Adrenal gland (tissue), 12 donors: ENCODE results near the gene FUT8. TPM values are rescaled to one million over a fixed set of nuclear protein-coding genes. Genes with fewer than 3 reads are reported as not detected.

Experiments
- DNase-seq, 7 donors: peaks; one replicate each; pipeline ENCODE4 v3.0.0-alpha.2; 2019 to 2020
- H3K27ac ChIP-seq, 5 donors: fragments of 200-600 bp; sonication (generic) in 4 of 5; 1 replicate in 3 of 5; 2 replicates in 2 of 5; pipeline versions ENCODE4 v1.5.1 to v1.8.0; 2016 to 2020; ENCODE audit warnings: mild to moderate bottlenecking in 1 of 5
- H3K27me3 ChIP-seq: fragments of 200-600 bp; 2 replicates; pipeline ENCODE4 v1.8.0; 2021
- H3K36me3 ChIP-seq, 2 donors: fragments of 200-600 bp; replicated peaks in 1 of 2; 1 replicate in 1 of 2; 2 replicates in 1 of 2; pipeline versions ENCODE4 v1.5.1 to v1.8.0; 2018 to 2022
- H3K4me1 ChIP-seq, 2 donors: fragments of 200-600 bp; replicated peaks in 1 of 2; 1 replicate in 1 of 2; 2 replicates in 1 of 2; pipeline versions ENCODE4 v1.5.1 to v1.8.0; 2018 to 2021
- H3K4me3 ChIP-seq, 4 donors: fragments of 200-600 bp; sonication (generic) in 3 of 4; one replicate each; pipeline ENCODE4 v1.5.1; 2016 to 2018
- H3K9me3 ChIP-seq, 3 donors: fragments of 200-600 bp; sonication (generic) in 1 of 3; replicated peaks in 1 of 3; 1 replicate in 2 of 3; 2 replicates in 1 of 3; pipeline versions ENCODE4 v1.5.1 to v1.8.0; 2016 to 2021
- CTCF ChIP-seq, 6 experiments: fragments of 450-650 bp in 4 of 6; fragments of 200-600 bp in 2 of 6; sonication (generic) in 1 of 6; IDR thresholded peaks; 1 replicate in 5 of 6; 2 replicates in 1 of 6; pipeline versions ENCODE4 v1.5.1 to v1.8.0; 2016 to 2021; ENCODE audit warnings: antibody characterized with exemption in 6 of 6, mild to moderate bottlenecking in 2 of 6, moderate library complexity in 1 of 6
- POLR2A ChIP-seq, 2 donors: fragments of 450-650 bp; IDR thresholded peaks; one replicate each; pipeline ENCODE4 v1.6.1; 2017; ENCODE audit warnings: antibody characterized with exemption in 2 of 2, mild to moderate bottlenecking in 2 of 2, moderate library complexity in 1 of 2
- WGBS, 4 donors: extraction: QIAGEN DNeasy Blood & Tissue Kit in 2 of 4; methylation state at CpG; one replicate each; pipeline versions ENCODE4 v1.1.5 to v1.1.7; 2013 to 2017; 5-methylcytosine and 5-hydroxymethylcytosine counted together
- intact Hi-C, 2 donors: fragments of 100-400 bp; cut with DNase I; formaldehyde crosslinking; loops; one replicate each; pipeline versions ENCODE4 v1.14.1 to v1.15.0; 2022 to 2023
- polyA plus RNA-seq, 3 donors: library from polyadenylated mRNA; stranded (reverse); fragments of 200-250 nt in 2 of 3; fragments of 350-450 nt in 1 of 3; fragmentation: Illumina TruSeq in 1 of 3; extraction: RNeasy Lipid Tissue Mini Kit (QIAGEN cat#74804) in 1 of 3; gene quantifications; one replicate each; pipeline ENCODE4 v1.2.3, GENCODE V29; 2013 to 2014
- total RNA-seq, 9 donors: library from RNA; depleted of rRNA in 4 of 9; stranded (reverse); fragments of >200 nt in 4 of 9; fragments of 120-200 nt in 1 of 9; fragmentation: NEBNext Ultra II Directional in 1 of 9; extraction: Animal tissue kit (Norgen Biotek cat#: 25700) in 1 of 9; gene quantifications; one replicate each; pipeline versions ENCODE4 v1.1.0 to v1.2.4, GENCODE V29; 2013 to 2023
- donor health status: healthy with polysubstance abuse.
- donor health status: Bipolar disorder and iron deficiency.
- donor health status: DM: yes; HTN: yes; CAD: no.
- donor health status: DM: no; HTN: no; CAD: no.
- donor health status: DM: no; HTN: no; CAD: no.
- donor health status: DM: yes; HTN: yes; CAD: no.

Gene FUT8
- total and polyA plus RNA-seq, 12 donors = 7.8 to 32.1 (median 21.1) TPM

- Histone ChIP-seq H3K4me3 (no peak overlapping the region), H3K36me3 (no peaks in the 10 kb centered on the region), H3K9me3 (no peaks in the 10 kb centered on the region), H3K27ac (no peak overlapping the region), H3K4me1 (no peaks in the 10 kb centered on the region), H3K27me3 (no peaks in the 10 kb centered on the region)
- no peak for DNase-seq
- TF ChIP-seq POLR2A (IDR thresholded peaks at IDR 0.05) = no peak
- no peak for TF ChIP-seq CTCF (IDR thresholded peaks at IDR 0.05)
- 63 to 90% (median 81%) methylated on average over 2 of the region's 2 CpGs for WGBS, 4 donors
- intact Hi-C loops = no loop called here
These were observed 319.5 kb downstream of the FUT8 start for GRCh38 chr14:65731933-65732506.

- Histone ChIP-seq H3K4me1 (no peaks in the 10 kb centered on the region), H3K27ac (no peak overlapping the region), H3K27me3 (no peaks in the 10 kb centered on the region), H3K36me3 (no peaks in the 10 kb centered on the region), H3K4me3 (no peak overlapping the region), H3K9me3 (peaks cover 0 to 4% (median 0%) of the 10 kb centered on the region in 3 donors)
- 90 to 96% (median 94%) methylated on average over 4 of the region's 4 CpGs for WGBS, 4 donors
- TF ChIP-seq POLR2A (IDR thresholded peaks at IDR 0.05) (no peak), CTCF (IDR thresholded peaks at IDR 0.05) (no peak)
- intact Hi-C loops = no loop called here
- DNase-seq = no peak
These were observed 325.8 kb downstream of the FUT8 start for GRCh38 chr14:65738339-65738738.

- Histone ChIP-seq H3K27me3 (no peaks in the 10 kb centered on the region), H3K4me3 (no peak overlapping the region), H3K9me3 (peaks cover 0 to 4% (median 0%) of the 10 kb centered on the region in 3 donors), H3K27ac (no peak overlapping the region), H3K4me1 (no peaks in the 10 kb centered on the region), H3K36me3 (no peaks in the 10 kb centered on the region)
- WGBS, 4 donors = 93 to 97% (median 95%) methylated on average over 8 of the region's 8 CpGs
- TF ChIP-seq POLR2A (IDR thresholded peaks at IDR 0.05) (no peak), CTCF (IDR thresholded peaks at IDR 0.05) (no peak)
- no peak for DNase-seq
- intact Hi-C loops = no loop called here
These were observed 333.1 kb downstream of the FUT8 start for GRCh38 chr14:65745396-65746190.

- DNase-seq = no peak
- Histone ChIP-seq H3K27ac (no peak overlapping the region), H3K4me1 (no peaks in the 10 kb centered on the region), H3K36me3 (no peaks in the 10 kb centered on the region), H3K9me3 (no peaks in the 10 kb centered on the region), H3K4me3 (no peak overlapping the region), H3K27me3 (no peaks in the 10 kb centered on the region)
- WGBS, 4 donors = 91 to 97% (median 95%) methylated on average over 2 of the region's 2 CpGs
- no peak for TF ChIP-seq CTCF (IDR thresholded peaks at IDR 0.05)
- no peak for TF ChIP-seq POLR2A (IDR thresholded peaks at IDR 0.05)
- intact Hi-C loops = no loop called here
These were observed 336.3 kb downstream of the FUT8 start for GRCh38 chr14:65748796-65749195.
